NCI-H82 (cell line): ENCODE data around the gene MLIP.
"Not testable (repeated sequence)": the region's sequence is repeated elsewhere in the genome, so short reads cannot be mapped to it uniquely, and the experiment has no call there.

Experiments
- DNase-seq: peaks from one replicate; lab custom pipeline; 2025; lab: John Stamatoyannopoulos, UW

Gene MLIP

GRCh38 chr6:54234539-54234938, 123.3 kb downstream of the MLIP start:
- DNase-seq = no peak

GRCh38 chr6:54236984-54237383, 125.7 kb downstream of the MLIP start:
- no peak for DNase-seq

- no peak for DNase-seq
Measured at GRCh38 chr6:54238396-54238795, 127.2 kb downstream of the MLIP start.

- no peak for DNase-seq
Measured at GRCh38 chr6:54243699-54244098, 132.5 kb downstream of the MLIP start.

GRCh38 chr6:54244430-54244829, 133.2 kb downstream of the MLIP start:
- peak; percentile 56 for DNase-seq

- DNase-seq = no peak
Measured at GRCh38 chr6:54245265-54245664, 134.0 kb downstream of the MLIP start.

- no peak for DNase-seq
Measured at GRCh38 chr6:54248319-54248718, 137.1 kb downstream of the MLIP start.

- DNase-seq = no peak
Measured at GRCh38 chr6:54248994-54249393, 137.8 kb downstream of the MLIP start.

- not testable (repeated sequence) for DNase-seq
Measured at GRCh38 chr6:54249812-54250211, 138.6 kb downstream of the MLIP start.

GRCh38 chr6:54252496-54252895, 141.3 kb downstream of the MLIP start:
- DNase-seq = no peak

GRCh38 chr6:54252916-54253315, 141.7 kb downstream of the MLIP start:
- no peak for DNase-seq

- no peak for DNase-seq
Measured at GRCh38 chr6:54254886-54255285, 143.6 kb downstream of the MLIP start.

GRCh38 chr6:54255886-54256285, 144.6 kb downstream of the MLIP start:
- no peak for DNase-seq

GRCh38 chr6:54260025-54260424, 148.8 kb downstream of the MLIP start:
- DNase-seq = no peak

GRCh38 chr6:54262499-54262898, 151.3 kb downstream of the MLIP start:
- no peak for DNase-seq

GRCh38 chr6:54262971-54263370, 151.7 kb downstream of the MLIP start:
- no peak for DNase-seq

- DNase-seq = no peak
Measured at GRCh38 chr6:54264581-54265272, 153.5 kb downstream of the MLIP start.

GRCh38 chr6:54266400-54266923, 155.2 kb downstream of the MLIP start:
- peak; percentile 27 for DNase-seq

GRCh38 chr6:54267798-54268197, 156.6 kb downstream of the MLIP start:
- DNase-seq = peak; percentile 82

GRCh38 chr6:54273214-54273820, 162.1 kb downstream of the MLIP start:
- DNase-seq = no peak

GRCh38 chr6:54274383-54274782, 163.1 kb downstream of the MLIP start:
- DNase-seq = no peak

- DNase-seq = no peak
Measured at GRCh38 chr6:54282186-54282585, 170.9 kb downstream of the MLIP start.

GRCh38 chr6:54284161-54284860, 173.1 kb downstream of the MLIP start:
- DNase-seq = no peak
